Neural cell (in vitro differentiated cells): Measurements from ENCODE around the gene SLC25A23. TPM values are rescaled to one million over a fixed set of nuclear protein-coding genes. Genes with fewer than 3 reads are reported as not detected.

Experiments used
- H2AFZ ChIP-seq: fragments of 200-600, 300-800 bp; sonication (generic), shearing (Covaris generic); 2 replicates; pipeline ENCODE4 v1.6.0; 2014; ENCODE audit warnings: low read depth, mild to moderate bottlenecking, antibody characterized with exemption, low read length, moderate library complexity
- H3F3A ChIP-seq: fragments of 200-600 bp; shearing (Covaris generic); 2 replicates; pipeline ENCODE4 v1.6.1; 2016; ENCODE audit warnings: mild to moderate bottlenecking, moderate library complexity, mixed read lengths, antibody characterized with exemption, low read length; ENCODE audit not compliant: insufficient read depth, poor library complexity, severe bottlenecking
- H3K27ac ChIP-seq: fragments of 200-600, 300-800 bp; sonication (generic), shearing (Covaris generic); 2 replicates; pipeline ENCODE4 v1.5.1; 2014; ENCODE audit warnings: mild to moderate bottlenecking, low read length, moderate library complexity
- H3K27me3 ChIP-seq: fragments of 300-800, 200-600 bp; sonication (generic), shearing (Covaris generic); 2 replicates; pipeline ENCODE4 v1.6.0; 2014; ENCODE audit warnings: mild to moderate bottlenecking, low read depth, low read length, moderate library complexity; ENCODE audit not compliant: insufficient read depth
- H3K36me3 ChIP-seq: fragments of 300-800, 200-600 bp; sonication (generic), shearing (Covaris generic); 2 replicates; pipeline ENCODE4 v1.5.1; 2014; ENCODE audit warnings: mild to moderate bottlenecking, antibody characterized with exemption, low read length, moderate library complexity; ENCODE audit not compliant: insufficient read depth
- H3K4me2 ChIP-seq: fragments of 300-800, 200-600 bp; sonication (generic), shearing (Covaris generic); 2 replicates; pipeline ENCODE4 v1.6.0; 2014; ENCODE audit warnings: mild to moderate bottlenecking, low read length
- H3K4me3 ChIP-seq: fragments of 300-800, 200-600 bp; sonication (generic), shearing (Covaris generic); 2 replicates; pipeline ENCODE4 v1.5.1; 2014; ENCODE audit warnings: mild to moderate bottlenecking, low read length, moderate library complexity
- H3K79me2 ChIP-seq: fragments of 200-600 bp; shearing (Covaris generic); replicated peaks from 2 replicates; pipeline ENCODE4 v1.6.0; 2014; ENCODE audit warnings: mild to moderate bottlenecking, low read length, moderate library complexity; ENCODE audit not compliant: insufficient read depth
- H3K9ac ChIP-seq: fragments of 300-800, 200-600 bp; sonication (generic), shearing (Covaris generic); 2 replicates; pipeline ENCODE4 v1.6.1; 2016; ENCODE audit warnings: mild to moderate bottlenecking, low read length, mixed read lengths
- H3K9me2 ChIP-seq: fragments of 200-600 bp; shearing (Covaris generic); 2 replicates; pipeline ENCODE4 v1.6.1; 2016; ENCODE audit warnings: mild to moderate bottlenecking, low read length, mixed read lengths; ENCODE audit not compliant: insufficient read depth
- H3K9me3 ChIP-seq: fragments of 200-600, 300-800 bp; sonication (generic), shearing (Covaris generic); 2 replicates; pipeline ENCODE4 v1.6.1; 2016; ENCODE audit warnings: mild to moderate bottlenecking, mixed run types, low read length, moderate library complexity, mixed read lengths
- H4K20me1 ChIP-seq: fragments of 200-600 bp; shearing (Covaris generic); 2 replicates; pipeline ENCODE4 v1.6.1; 2016; ENCODE audit warnings: mild to moderate bottlenecking, mixed run types; ENCODE audit not compliant: insufficient read depth
- CTCF ChIP-seq: fragments of 450-650 bp; IDR thresholded peaks from 2 replicates; pipeline ENCODE4 v1.5.1; 2014; ENCODE audit warnings: antibody characterized with exemption, mild to moderate bottlenecking, moderate library complexity; ENCODE audit not compliant: poor library complexity, severe bottlenecking
- EP300 ChIP-seq: fragments of 450-650 bp; conservative IDR thresholded peaks from 2 replicates; pipeline ENCODE4 v1.6.1; 2014; ENCODE audit warnings: antibody characterized with exemption, mild to moderate bottlenecking, moderate library complexity; ENCODE audit not compliant: poor library complexity, severe bottlenecking
- EZH2 ChIP-seq: fragments of 200-600, 300-800 bp; shearing (Covaris generic), sonication (generic); IDR thresholded peaks from 2 replicates; pipeline ENCODE4 v1.6.1; 2014; ENCODE audit warnings: antibody characterized with exemption, low read length, borderline replicate concordance, mild to moderate bottlenecking; ENCODE audit not compliant: insufficient read depth, poor library complexity, severe bottlenecking
- MXI1 ChIP-seq: fragments of 450-650 bp; conservative IDR thresholded peaks from 2 replicates; pipeline ENCODE4 v1.6.1; 2014; ENCODE audit warnings: antibody characterized with exemption, mild to moderate bottlenecking; ENCODE audit not compliant: poor library complexity, severe bottlenecking
- POLR2AphosphoS5 ChIP-seq: IDR thresholded peaks from 2 replicates; pipeline ENCODE4 v1.6.1; 2012
- RAD21 ChIP-seq: fragments of 450-650 bp; conservative IDR thresholded peaks from 2 replicates; pipeline ENCODE4 v1.6.1; 2014; ENCODE audit warnings: antibody characterized with exemption, mild to moderate bottlenecking, moderate library complexity
- REST ChIP-seq: IDR thresholded peaks from 2 replicates; pipeline ENCODE4 v1.6.1; 2012; ENCODE audit warnings: borderline replicate concordance
- SMC3 ChIP-seq: fragments of 450-650 bp; conservative IDR thresholded peaks from 2 replicates; pipeline ENCODE4 v1.6.1; 2014; ENCODE audit warnings: antibody characterized with exemption, mild to moderate bottlenecking, moderate library complexity; ENCODE audit not compliant: poor library complexity
- TAF1 ChIP-seq: IDR thresholded peaks from 2 replicates; pipeline ENCODE4 v1.6.1; 2012; ENCODE audit warnings: low read depth
- polyA plus RNA-seq: library from polyadenylated mRNA; depleted of rRNA; stranded (reverse); fragments of >200 nt; gene quantifications from 2 replicates; pipeline ENCODE4 v1.2.3, GENCODE V29; 2014

SLC25A23 gene
- polyA plus RNA-seq, 1 donor from 2014 or later = 36.3 TPM

- no peak for TF ChIP-seq TAF1
- no peak for TF ChIP-seq CTCF
- no peak for TF ChIP-seq POLR2AphosphoS5
- TF ChIP-seq SMC3 = no peak
- TF ChIP-seq MXI1 = no peak
- TF ChIP-seq EP300 = no peak
- TF ChIP-seq RAD21 = no peak
- no peak for TF ChIP-seq REST
- TF ChIP-seq EZH2 = no peak
- peaks cover 11% of the 10 kb centered on the region for H3K9me3 ChIP-seq
- no peak overlapping the region for H3K9ac ChIP-seq
- no peaks in the 10 kb centered on the region for H3F3A ChIP-seq
- H3K4me2 ChIP-seq = no peak overlapping the region
- H3K9me2 ChIP-seq = no peaks in the 10 kb centered on the region
- H2AFZ ChIP-seq = no peak overlapping the region
- no peaks in the 10 kb centered on the region for H3K79me2 ChIP-seq
- H3K4me3 ChIP-seq = no peak overlapping the region
- H4K20me1 ChIP-seq = no peaks in the 10 kb centered on the region
- H3K27me3 ChIP-seq = no peaks in the 10 kb centered on the region
- H3K36me3 ChIP-seq = peaks cover 20% of the 10 kb centered on the region
- no peak overlapping the region for H3K27ac ChIP-seq
Measured at GRCh38 chr19:6450166-6450565, 9.4 kb downstream of the SLC25A23 start.

- TF ChIP-seq TAF1 (no peak), EZH2 (no peak)
- Histone ChIP-seq H3K27me3 (no peaks in the 10 kb centered on the region), H4K20me1 (no peaks in the 10 kb centered on the region), H3K27ac (no peak overlapping the region), H2AFZ (no peak overlapping the region), H3K9me3 (no peaks in the 10 kb centered on the region), H3K9me2 (no peaks in the 10 kb centered on the region), H3K9ac (no peak overlapping the region), H3K4me3 (no peak overlapping the region), H3K4me2 (no peak overlapping the region), H3F3A (no peaks in the 10 kb centered on the region), H3K36me3 (no peaks in the 10 kb centered on the region), H3K79me2 (no peaks in the 10 kb centered on the region)
Measured at GRCh38 chr19:6448045-6448444, 11.5 kb downstream of the SLC25A23 start.

- no peak for TF ChIP-seq EP300
- TF ChIP-seq REST = no peak
- no peak overlapping the region for H3K27ac ChIP-seq
- H3K27me3 ChIP-seq = no peaks in the 10 kb centered on the region
- H3K79me2 ChIP-seq = no peaks in the 10 kb centered on the region
- no peak overlapping the region for H3K4me3 ChIP-seq
- no peak overlapping the region for H2AFZ ChIP-seq
- H4K20me1 ChIP-seq = no peaks in the 10 kb centered on the region
- no peaks in the 10 kb centered on the region for H3K9me2 ChIP-seq
- H3K36me3 ChIP-seq = no peaks in the 10 kb centered on the region
- H3K9ac ChIP-seq = no peak overlapping the region
- no peaks in the 10 kb centered on the region for H3K9me3 ChIP-seq
- no peaks in the 10 kb centered on the region for H3F3A ChIP-seq
- no peak overlapping the region for H3K4me2 ChIP-seq
Measured at GRCh38 chr19:6446452-6446851, 13.1 kb downstream of the SLC25A23 start.
